Skin epidermis (tissue), 12 donors: ENCODE results near the gene ACOT8.
A peak's percentile ranks its signal among the peaks of the same experiment; 100 is the strongest.
"Not testable (repeated sequence)": the region's sequence is repeated elsewhere in the genome, so short reads cannot be mapped to it uniquely, and the experiment has no call there.

Source experiments
- H3K27ac ChIP-seq, 21 experiments: fragments of 200-600 bp; sonication (generic) in 11 of 21; one replicate each; pipeline ENCODE4 v1.5.0; 2020; ENCODE audit warnings: mild to moderate bottlenecking in 3 of 21, inconsistent platforms in 2 of 21, moderate library complexity in 2 of 21
- H3K4me3 ChIP-seq, 7 experiments: fragments of 200-600 bp; sonication (generic) in 2 of 7; one replicate each; pipeline ENCODE4 v1.5.0; 2020; ENCODE audit warnings: inconsistent platforms in 2 of 7, mild to moderate bottlenecking in 2 of 7, moderate library complexity in 1 of 7

Gene ACOT8

GRCh38 chr20:45813489-45813888 lies 43.7 kb downstream of the ACOT8 start:
- Histone ChIP-seq H3K4me3 (peak overlapping the region in 5 of 7 experiments; percentile 53 to 80 (median 53)), H3K27ac (peak overlapping the region in 1 of 21 experiments; percentile 57)

GRCh38 chr20:45813006-45813340 lies 44.2 kb downstream of the ACOT8 start:
- peak overlapping the region; percentile 41 to 80 (median 53) for H3K4me3 ChIP-seq
- H3K27ac ChIP-seq = peak overlapping the region in 10 of 21 experiments; percentile 14 to 61 (median 36)

- Histone ChIP-seq H3K27ac (peak within 1 kb of the TSS in 11 of 21 experiments; percentile 21 to 65 (median 48)), H3K4me3 (peak within 1 kb of the TSS; percentile 41 to 80 (median 53))
Observed at GRCh38 chr20:45812157-45813005, 44.8 kb downstream of the ACOT8 start, which contains the start of gene UBE2C. UBE2C (plus strand) TSS chr20:45812644; CDS start chr20:45812696, 52 bp downstream.

- Histone ChIP-seq H3K4me3 (no peak overlapping the region), H3K27ac (no peak overlapping the region)
Observed at GRCh38 chr20:45810191-45810970, 46.8 kb downstream of the ACOT8 start.

- H3K27ac ChIP-seq = no peak overlapping the region
- no peak overlapping the region for H3K4me3 ChIP-seq
Observed at GRCh38 chr20:45801851-45802250, 55.3 kb downstream of the ACOT8 start.

GRCh38 chr20:45798935-45799642 lies 58.1 kb downstream of the ACOT8 start:
- peak overlapping the region in 6 of 21 experiments; percentile 13 to 54 (median 26) for H3K27ac ChIP-seq
- no peak overlapping the region for H3K4me3 ChIP-seq

GRCh38 chr20:45797955-45798354 lies 59.2 kb downstream of the ACOT8 start:
- H3K27ac ChIP-seq, H3K4me3 ChIP-seq: not testable (repeated sequence)

- H3K4me3 ChIP-seq, H3K27ac ChIP-seq: not testable (repeated sequence)
Observed at GRCh38 chr20:45797510-45797909, 59.7 kb downstream of the ACOT8 start.

GRCh38 chr20:45796337-45797065 lies 60.7 kb downstream of the ACOT8 start:
- Histone ChIP-seq H3K4me3 (no peak overlapping the region), H3K27ac (no peak overlapping the region)

- H3K4me3 ChIP-seq = peak overlapping the region; percentile 82 to 100 (median 91)
- peak overlapping the region; percentile 89 to 99 (median 96) for H3K27ac ChIP-seq
Observed at GRCh38 chr20:45792317-45793118, 64.7 kb downstream of the ACOT8 start.
